ENCODE data around the gene COX6A2.

Gene COX6A2

GRCh38 chr16:31467151-31467773 lies 39.1 kb upstream of the COX6A2 start:
- Histone ChIP-seq H3K27me3 (no peaks in the 10 kb centered on the region), H3K36me3 (peaks cover 0 to 51% (median 35%) of the 10 kb centered on the region in 3 donors), H3K27ac (no peak overlapping the region), H3K4me3 (no peak overlapping the region), H3K4me1 (peaks cover 0 to 15% (median 12%) of the 10 kb centered on the region in 4 donors), H3K9me3 (no peaks in the 10 kb centered on the region)
- DNase-seq = no peak
- no peak for TF ChIP-seq CTCF (IDR thresholded peaks at IDR 0.05)
- intact Hi-C loops (cut with DNase I; ENCODE audit: low total_unique reads) = no loop called here

- intact Hi-C loops (cut with DNase I; ENCODE audit: low total_unique reads) = no loop called here
- TF ChIP-seq CTCF (IDR thresholded peaks at IDR 0.05) = no peak
- Histone ChIP-seq H3K27me3 (no peaks in the 10 kb centered on the region), H3K27ac (no peak overlapping the region), H3K9me3 (no peaks in the 10 kb centered on the region), H3K4me3 (no peak overlapping the region), H3K4me1 (peaks cover 0 to 12% (median 10%) of the 10 kb centered on the region in 4 donors), H3K36me3 (peaks cover 0 to 58% (median 38%) of the 10 kb centered on the region in 3 donors)
- no peak for DNase-seq
Observed at GRCh38 chr16:31466381-31466841, 38.3 kb upstream of the COX6A2 start.

GRCh38 chr16:31465788-31466370 lies 37.7 kb upstream of the COX6A2 start:
- H3K4me3 ChIP-seq = no peak overlapping the region
- peaks cover 0 to 7% (median 7%) of the 10 kb centered on the region in 4 donors for H3K4me1 ChIP-seq
- no peaks in the 10 kb centered on the region for H3K27me3 ChIP-seq
- DNase-seq = no peak
- peaks cover 0 to 58% (median 38%) of the 10 kb centered on the region in 3 donors for H3K36me3 ChIP-seq
- H3K9me3 ChIP-seq = no peaks in the 10 kb centered on the region
- intact Hi-C loops (cut with DNase I; ENCODE audit: low total_unique reads) = no loop called here
- no peak overlapping the region for H3K27ac ChIP-seq
- TF ChIP-seq CTCF (IDR thresholded peaks at IDR 0.05) = no peak

- Histone ChIP-seq H3K27ac (no peak overlapping the region), H3K36me3 (peaks cover 0 to 58% (median 38%) of the 10 kb centered on the region in 3 donors), H3K4me3 (no peak overlapping the region), H3K9me3 (no peaks in the 10 kb centered on the region), H3K27me3 (no peaks in the 10 kb centered on the region), H3K4me1 (peaks cover 0 to 12% (median 10%) of the 10 kb centered on the region in 4 donors)
- peak in 1 of 2 donors; percentile 54 for DNase-seq
- TF ChIP-seq CTCF (IDR thresholded peaks at IDR 0.05) = no peak
- intact Hi-C loops (cut with DNase I; ENCODE audit: low total_unique reads) = no loop called here
Observed at GRCh38 chr16:31464781-31465260, 36.7 kb upstream of the COX6A2 start.

GRCh38 chr16:31464348-31464769 lies 36.2 kb upstream of the COX6A2 start:
- H3K4me1 ChIP-seq = peaks cover 0 to 12% (median 10%) of the 10 kb centered on the region in 4 donors
- peak in 1 of 2 donors; percentile 58 for DNase-seq
- no peak for TF ChIP-seq CTCF (IDR thresholded peaks at IDR 0.05)
- intact Hi-C loops (cut with DNase I; ENCODE audit: low total_unique reads) = no loop called here
- no peak overlapping the region for H3K27ac ChIP-seq
- H3K9me3 ChIP-seq = no peaks in the 10 kb centered on the region
- no peak overlapping the region for H3K4me3 ChIP-seq
- H3K27me3 ChIP-seq = no peaks in the 10 kb centered on the region
- H3K36me3 ChIP-seq = peaks cover 0 to 58% (median 38%) of the 10 kb centered on the region in 3 donors

All from tibial artery (tissue), 4 donors.